Measurements from ENCODE around the gene TFEB.

- TF ChIP-seq CTCF (IDR thresholded peaks at IDR 0.05; ENCODE audit: insufficient read depth, low read length) = no peak
- no peak for TF ChIP-seq REST (IDR thresholded peaks at IDR 0.05; ENCODE audit: insufficient replicate concordance, low read depth)
- no peak for TF ChIP-seq POLR2AphosphoS5 (IDR thresholded peaks at IDR 0.05; ENCODE audit: low read depth)
Measured at GRCh38 chr6:41733360-41733706, 2.1 kb downstream of the TFEB start.
